Keratinocyte (primary cell): ENCODE results near the gene ATXN10. TPM values are rescaled to one million over a fixed set of nuclear protein-coding genes. Genes with fewer than 3 reads are reported as not detected.

ENCODE experiments used
- DNase-seq: peaks from one replicate; pipeline ENCODE4 v3.0.0-alpha.2; 2011; ENCODE audit warnings: low read depth, missing footprints, low spot score
- FAIRE-seq: peaks from 2 replicates; lab custom pipeline; 2011; peaks lifted over from hg19 to GRCh38; lab: Jason Lieb, UNC
- H2AFZ ChIP-seq: 2 replicates; pipeline ENCODE4 v1.6.0; 2012; ENCODE audit warnings: low read length, control low read depth, inconsistent platforms; ENCODE audit not compliant: control insufficient read depth
- H3K27ac ChIP-seq: 2 replicates; pipeline ENCODE4 v1.5.1; 2011; ENCODE audit warnings: low read length; ENCODE audit not compliant: control insufficient read depth, insufficient read depth
- H3K27me3 ChIP-seq: 3 replicates; pipeline ENCODE4 v1.6.0; 2011; ENCODE audit warnings: low read length; ENCODE audit not compliant: control insufficient read depth, insufficient read depth; ENCODE audit errors: extremely low read depth
- H3K36me3 ChIP-seq, 2 experiments: 2 replicates in 1 of 2; 3 replicates in 1 of 2; pipeline ENCODE4 v1.5.1; 2011; ENCODE audit warnings: low read length in 2 of 2, mild to moderate bottlenecking in 1 of 2; ENCODE audit not compliant: control insufficient read depth in 2 of 2, insufficient read depth in 2 of 2; ENCODE audit errors: extremely low read depth in 1 of 2
- H3K4me1 ChIP-seq: 3 replicates; pipeline ENCODE4 v1.5.1; 2011; ENCODE audit warnings: low read length; ENCODE audit not compliant: control insufficient read depth, insufficient read depth; ENCODE audit errors: extremely low read depth
- H3K4me2 ChIP-seq: 3 replicates; pipeline ENCODE4 v1.6.0; 2011; ENCODE audit warnings: low read depth, low read length; ENCODE audit not compliant: control insufficient read depth, insufficient read depth; ENCODE audit errors: extremely low read depth
- H3K4me3 ChIP-seq, 3 experiments: fragments of 200-600 bp in 1 of 3; sonication (generic) in 1 of 3; 2 replicates in 2 of 3; 3 replicates in 1 of 3; pipeline ENCODE4 v1.5.1; 2011 to 2016; ENCODE audit warnings: low read length in 3 of 3, mild to moderate bottlenecking in 3 of 3, control low read depth in 2 of 3, inconsistent platforms in 1 of 3, low read depth in 1 of 3, mixed read lengths in 1 of 3, mixed run types in 1 of 3, moderate library complexity in 1 of 3; ENCODE audit not compliant: control insufficient read depth in 2 of 3, insufficient read depth in 2 of 3; ENCODE audit errors: extremely low read depth in 1 of 3
- H3K79me2 ChIP-seq: 2 replicates; pipeline ENCODE4 v1.6.0; 2012; ENCODE audit warnings: low read length; ENCODE audit not compliant: control insufficient read depth, insufficient read depth
- H3K9ac ChIP-seq: 3 replicates; pipeline ENCODE4 v1.6.0; 2011; ENCODE audit warnings: low read length; ENCODE audit not compliant: control insufficient read depth, insufficient read depth; ENCODE audit errors: extremely low read depth
- H3K9me1 ChIP-seq: 3 replicates; pipeline ENCODE4 v1.6.0; 2011; ENCODE audit warnings: low read length; ENCODE audit not compliant: control insufficient read depth, insufficient read depth; ENCODE audit errors: extremely low read depth
- H3K9me3 ChIP-seq: 2 replicates; pipeline ENCODE4 v1.5.1; 2012; ENCODE audit warnings: low read depth, low read length; ENCODE audit not compliant: control insufficient read depth
- H4K20me1 ChIP-seq: 3 replicates; pipeline ENCODE4 v1.6.0; 2011; ENCODE audit warnings: low read length; ENCODE audit not compliant: control insufficient read depth, insufficient read depth; ENCODE audit errors: extremely low read depth
- EZH2 ChIP-seq: IDR thresholded peaks from one replicate; pipeline ENCODE4 v1.6.1; 2012; ENCODE audit warnings: inconsistent platforms, mild to moderate bottlenecking, low read length, moderate library complexity
- dilution Hi-C: fragments of 300-500 bp; cut with MboI; formaldehyde crosslinking; loops from one replicate; pipeline ENCODE4 v1.7.0; 2020; ENCODE audit warnings: low sequenced_read_pairs; ENCODE audit not compliant: extremely low pct_ligation_motif_present
- polyA plus RNA-seq, 5 experiments: library from polyadenylated mRNA; depleted of rRNA in 3 of 5; stranded (reverse) in 3 of 5; stranded (forward) in 1 of 5; unstranded in 1 of 5; fragments of >200 nt; gene quantifications; 1 replicate in 1 of 5; 2 replicates in 3 of 5; 3 replicates in 1 of 5; pipeline versions ENCODE4 v1.2.1 to v1.2.3, GENCODE V29; 2011 to 2012; ENCODE audit warnings: missing spikeins in 2 of 5, low read depth in 1 of 5, low replicate concordance in 1 of 5
- TF ChIP-seq, protein P1 (sequence below), 3 experiments: IDR thresholded peaks in 1 of 3; conservative IDR thresholded peaks in 1 of 3; optimal IDR thresholded peaks in 1 of 3; 2 replicates in 2 of 3; 3 replicates in 1 of 3; pipeline versions ENCODE3 to v1.5.1; 2011; ENCODE audit warnings: low read length in 3 of 3, mild to moderate bottlenecking in 3 of 3, moderate library complexity in 2 of 3, control low read depth in 1 of 3, inconsistent platforms in 1 of 3; ENCODE audit not compliant: insufficient read depth in 2 of 3; ENCODE audit errors: extremely low read depth in 1 of 3

Gene ATXN10
- polyA plus RNA-seq, 1 donor (not counting 4 experiments of a cell fraction or from before 2014, with no cell fraction given), result 276 TPM

DNA sequence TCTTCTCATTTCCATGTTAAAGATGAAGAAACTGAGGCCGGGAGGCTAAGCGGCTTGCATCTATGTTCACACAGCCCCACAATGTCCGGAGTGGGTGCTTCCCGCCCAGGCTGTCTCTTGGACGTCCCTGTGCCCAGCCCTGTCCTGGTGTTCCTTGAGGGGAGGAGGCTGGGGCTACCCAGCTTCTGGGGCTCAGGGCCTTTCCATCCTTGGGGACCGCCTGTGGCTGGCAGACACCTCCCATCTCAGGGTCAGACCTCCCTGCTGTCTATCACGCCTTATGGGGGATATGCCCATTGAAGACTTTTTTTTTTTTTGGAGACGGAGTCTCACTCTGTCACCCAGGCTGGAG lies 209.9 kb downstream of the ATXN10 start:
- Histone ChIP-seq H4K20me1 (no peaks in the 10 kb centered on the region), H2AFZ (no peak overlapping the region), H3K79me2 (no peaks in the 10 kb centered on the region), H3K4me1 (peaks cover 7% of the 10 kb centered on the region), H3K4me2 (no peak overlapping the region), H3K9ac (no peak overlapping the region), H3K9me3 (no peaks in the 10 kb centered on the region), H3K36me3 (no peaks in the 10 kb centered on the region), H3K4me3 (no peak overlapping the region), H3K9me1 (no peaks in the 10 kb centered on the region), H3K27me3 (peaks cover 62% of the 10 kb centered on the region), H3K27ac (no peak overlapping the region)
- FAIRE-seq, result no peak
- dilution Hi-C loops, result no loop called here
- no peak for TF ChIP-seq EZH2
- TF ChIP-seq, protein P1, sequence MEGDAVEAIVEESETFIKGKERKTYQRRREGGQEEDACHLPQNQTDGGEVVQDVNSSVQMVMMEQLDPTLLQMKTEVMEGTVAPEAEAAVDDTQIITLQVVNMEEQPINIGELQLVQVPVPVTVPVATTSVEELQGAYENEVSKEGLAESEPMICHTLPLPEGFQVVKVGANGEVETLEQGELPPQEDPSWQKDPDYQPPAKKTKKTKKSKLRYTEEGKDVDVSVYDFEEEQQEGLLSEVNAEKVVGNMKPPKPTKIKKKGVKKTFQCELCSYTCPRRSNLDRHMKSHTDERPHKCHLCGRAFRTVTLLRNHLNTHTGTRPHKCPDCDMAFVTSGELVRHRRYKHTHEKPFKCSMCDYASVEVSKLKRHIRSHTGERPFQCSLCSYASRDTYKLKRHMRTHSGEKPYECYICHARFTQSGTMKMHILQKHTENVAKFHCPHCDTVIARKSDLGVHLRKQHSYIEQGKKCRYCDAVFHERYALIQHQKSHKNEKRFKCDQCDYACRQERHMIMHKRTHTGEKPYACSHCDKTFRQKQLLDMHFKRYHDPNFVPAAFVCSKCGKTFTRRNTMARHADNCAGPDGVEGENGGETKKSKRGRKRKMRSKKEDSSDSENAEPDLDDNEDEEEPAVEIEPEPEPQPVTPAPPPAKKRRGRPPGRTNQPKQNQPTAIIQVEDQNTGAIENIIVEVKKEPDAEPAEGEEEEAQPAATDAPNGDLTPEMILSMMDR (optimal IDR thresholded peaks at IDR 0.05 in 1 of 3, IDR thresholded peaks at IDR 0.05 in 1 of 3, conservative IDR thresholded peaks at IDR 0.05 in 1 of 3; ENCODE audit: extremely low read depth in 1 of 3, insufficient read depth in 2 of 3, low read length in 3 of 3), result no peak
- DNase-seq, result no peak

DNA sequence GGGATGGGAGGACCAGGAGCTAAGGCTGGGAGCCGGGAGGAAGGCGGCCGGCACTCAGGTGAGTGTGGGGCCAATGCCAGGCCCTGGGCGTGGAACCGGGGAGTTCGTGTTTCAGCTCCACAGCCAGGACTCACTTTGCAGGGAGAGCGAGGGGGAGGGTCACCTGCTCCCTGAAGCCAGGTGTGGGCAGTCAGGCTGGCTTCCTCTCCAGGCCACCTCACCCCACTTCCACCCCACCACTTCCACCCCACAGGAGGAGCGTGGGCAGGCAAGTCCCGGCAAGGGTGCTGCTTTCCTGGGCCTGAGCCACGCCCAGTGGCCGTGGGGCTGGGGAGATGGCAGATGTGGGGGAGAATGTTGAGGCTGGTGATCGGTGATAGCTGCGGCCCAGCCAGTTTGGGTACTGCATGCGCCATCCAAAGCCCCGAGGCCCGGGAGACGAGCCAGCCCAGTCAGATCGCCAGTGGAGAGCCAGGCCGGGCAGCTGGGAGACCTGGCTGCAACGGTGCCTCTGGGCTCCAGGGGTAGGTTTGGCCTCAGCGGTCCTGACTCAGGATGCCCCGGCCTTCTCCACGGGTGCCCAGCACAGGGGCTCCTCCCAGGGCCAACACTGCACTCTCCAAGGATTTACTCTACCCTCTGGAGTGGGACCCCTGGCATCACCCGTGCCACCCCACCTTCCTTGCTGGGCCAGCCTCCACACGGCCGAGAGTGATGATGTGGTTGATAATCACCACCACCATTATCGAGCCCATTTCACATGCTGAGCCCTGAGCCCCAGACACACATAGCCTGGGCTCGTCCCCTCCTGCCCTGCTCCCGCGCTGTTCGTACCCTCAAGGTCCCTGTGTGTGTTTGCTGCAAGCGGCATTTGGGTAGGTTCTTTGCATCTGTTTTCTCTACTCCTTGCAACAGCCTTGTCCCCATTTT lies 211.5 kb downstream of the ATXN10 start:
- peaks cover 10% of the 10 kb centered on the region for H3K4me1 ChIP-seq
- DNase-seq, result no peak
- no peak overlapping the region for H3K27ac ChIP-seq
- H3K27me3 ChIP-seq, result peaks cover 55% of the 10 kb centered on the region
- H2AFZ ChIP-seq, result no peak overlapping the region
- no peak overlapping the region for H3K4me2 ChIP-seq
- H3K9ac ChIP-seq, result no peak overlapping the region
- no peaks in the 10 kb centered on the region for H3K79me2 ChIP-seq
- dilution Hi-C loops, result no loop called here
- no peak for FAIRE-seq
- no peaks in the 10 kb centered on the region for H3K9me1 ChIP-seq
- no peaks in the 10 kb centered on the region for H3K36me3 ChIP-seq
- H4K20me1 ChIP-seq, result no peaks in the 10 kb centered on the region
- TF ChIP-seq, protein P1 (optimal IDR thresholded peaks at IDR 0.05 in 1 of 3, IDR thresholded peaks at IDR 0.05 in 1 of 3, conservative IDR thresholded peaks at IDR 0.05 in 1 of 3; ENCODE audit: extremely low read depth in 1 of 3, insufficient read depth in 2 of 3, low read length in 3 of 3), result no peak
- no peak for TF ChIP-seq EZH2
- H3K4me3 ChIP-seq, result no peak overlapping the region
- no peaks in the 10 kb centered on the region for H3K9me3 ChIP-seq
